ENCODE data around the gene DLL3. TPM values are rescaled to one million over a fixed set of nuclear protein-coding genes. Genes with fewer than 3 reads are reported as not detected.

DLL3 gene
- total and polyA plus RNA-seq, 10 of the 15 experiments (the other 5 are each of a cell fraction or from before 2014, with no cell fraction given): 0.18 to 2.0 (median 0.95) TPM

DNA sequence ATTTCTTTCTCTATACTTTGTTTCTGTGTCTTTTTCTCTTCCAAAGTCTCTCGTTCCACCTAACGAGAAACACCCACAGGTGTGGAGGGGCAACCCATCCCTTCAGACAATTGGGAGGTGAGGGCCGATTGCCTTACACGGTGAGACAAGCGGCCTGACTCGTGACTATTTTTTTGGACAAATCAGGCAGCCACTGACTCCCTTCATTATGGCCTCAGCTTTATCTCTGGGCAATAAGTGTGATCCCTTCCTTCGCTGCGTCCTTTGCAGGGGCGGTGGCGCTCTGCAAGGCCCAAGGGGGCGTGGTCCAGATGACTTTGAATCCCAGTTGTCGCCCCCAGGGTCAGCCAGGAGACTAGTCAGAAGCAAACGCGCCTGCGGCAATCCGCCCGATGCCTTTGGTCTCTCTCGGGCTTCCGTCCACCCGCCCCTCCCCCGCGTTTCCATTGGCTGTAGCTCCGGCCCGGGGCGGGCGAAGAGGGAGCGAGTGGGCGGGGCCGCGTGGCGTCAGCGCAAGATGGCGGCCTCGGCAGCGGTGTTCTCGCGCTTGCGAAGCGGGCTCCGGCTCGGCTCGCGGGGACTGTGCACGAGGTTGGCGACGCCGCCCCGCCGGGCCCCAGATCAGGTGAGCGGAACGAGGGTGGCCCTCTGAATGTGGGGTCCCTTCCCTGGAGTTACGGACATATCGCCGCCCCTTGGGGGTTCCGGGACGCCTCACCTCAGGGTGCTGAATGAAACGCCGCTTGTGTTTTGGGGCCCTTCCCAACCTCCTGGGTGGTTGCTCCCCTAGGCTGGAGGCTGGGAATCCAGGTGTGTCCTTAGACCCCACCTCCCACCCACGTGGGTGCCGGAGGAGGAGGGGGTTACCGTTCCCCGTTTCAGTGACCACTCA lies 18.2 kb upstream of the DLL3 start, which contains the start of gene TIMM50 (continued):
- peak; percentile 60 for TF ChIP-seq BCL3 (IDR thresholded peaks at IDR 0.05; ENCODE audit: borderline replicate concordance, insufficient read depth, low read depth, low read length, poor library complexity, severe bottlenecking)
- peak; percentile 94 for TF ChIP-seq TAF1 (IDR thresholded peaks at IDR 0.05; ENCODE audit: borderline replicate concordance, low read depth, low read length)
- no peak for TF ChIP-seq SKIL (IDR thresholded peaks at IDR 0.05; ENCODE audit: low read depth, poor library complexity, severe bottlenecking)
- TF ChIP-seq DPF2 (IDR thresholded peaks at IDR 0.05): peak; percentile 55
- TF ChIP-seq CBX3 (IDR thresholded peaks at IDR 0.05; ENCODE audit: borderline replicate concordance, low read depth): no peak
- TF ChIP-seq BCL11A (IDR thresholded peaks at IDR 0.05; ENCODE audit: low read depth, low read length): no peak
- TF ChIP-seq NFYB (IDR thresholded peaks at IDR 0.05; ENCODE audit: insufficient read depth, low read depth, low read length): peak; percentile 91
- TF ChIP-seq ZNF384 (IDR thresholded peaks at IDR 0.05; ENCODE audit: borderline replicate concordance, low read depth, low read length): no peak
- no peak for TF ChIP-seq NFIC (IDR thresholded peaks at IDR 0.05; ENCODE audit: low read depth, low read length)
- TF ChIP-seq CHD4 (IDR thresholded peaks at IDR 0.05): no peak
- TF ChIP-seq, protein P1, sequence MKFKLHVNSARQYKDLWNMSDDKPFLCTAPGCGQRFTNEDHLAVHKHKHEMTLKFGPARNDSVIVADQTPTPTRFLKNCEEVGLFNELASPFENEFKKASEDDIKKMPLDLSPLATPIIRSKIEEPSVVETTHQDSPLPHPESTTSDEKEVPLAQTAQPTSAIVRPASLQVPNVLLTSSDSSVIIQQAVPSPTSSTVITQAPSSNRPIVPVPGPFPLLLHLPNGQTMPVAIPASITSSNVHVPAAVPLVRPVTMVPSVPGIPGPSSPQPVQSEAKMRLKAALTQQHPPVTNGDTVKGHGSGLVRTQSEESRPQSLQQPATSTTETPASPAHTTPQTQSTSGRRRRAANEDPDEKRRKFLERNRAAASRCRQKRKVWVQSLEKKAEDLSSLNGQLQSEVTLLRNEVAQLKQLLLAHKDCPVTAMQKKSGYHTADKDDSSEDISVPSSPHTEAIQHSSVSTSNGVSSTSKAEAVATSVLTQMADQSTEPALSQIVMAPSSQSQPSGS (IDR thresholded peaks at IDR 0.05; ENCODE audit: low read length): no peak
- peak; percentile 60 for TF ChIP-seq ZNF207 (IDR thresholded peaks at IDR 0.05; ENCODE audit: borderline replicate concordance)
- 0 out of 2 replicates have a peak, but pooled peaks have one; percentile 8 for TF ChIP-seq IRF4 (IDR thresholded peaks at IDR 0.05; ENCODE audit: low read depth, low read length)
- TF ChIP-seq JUNB (IDR thresholded peaks at IDR 0.05): no peak
- TF ChIP-seq PAX8 (IDR thresholded peaks at IDR 0.05): no peak
- no peak for TF ChIP-seq FOS (IDR thresholded peaks at IDR 0.05; ENCODE audit: borderline replicate concordance, extremely low read depth, insufficient read length)
- TF ChIP-seq POLR2AphosphoS2 (IDR thresholded peaks at IDR 0.05; ENCODE audit: low read depth, low read length): 0 out of 2 replicates have a peak, but pooled peaks have one; percentile 13
- TF ChIP-seq CHD2 (IDR thresholded peaks at IDR 0.05; ENCODE audit: borderline replicate concordance, low read depth, low read length): peak; percentile 83
- 0 out of 2 replicates have a peak, but pooled peaks have one; percentile 11 for TF ChIP-seq GATAD2B (conservative IDR thresholded peaks at IDR 0.05; ENCODE audit: low read depth)
- TF ChIP-seq CEBPB (IDR thresholded peaks at IDR 0.05; ENCODE audit: borderline replicate concordance in 1 of 2, low read depth in 2 of 2, low read length in 2 of 2): no peak
